ENCODE data around the gene CPD. TPM values are rescaled to one million over a fixed set of nuclear protein-coding genes. Genes with fewer than 3 reads are reported as not detected.

Gene CPD
- total and polyA plus RNA-seq, 4 donors: 19.1 to 139 (median 58.8) TPM

- Histone ChIP-seq H3K9ac (ENCODE audit: low read depth in 1 of 2, low read length in 2 of 2) (no peak overlapping the region), H3K4me3 (ENCODE audit: low read depth in 1 of 3, low read length in 3 of 3) (peak overlapping the region in 1 of 3 donors; percentile 98), H3K4me1 (ENCODE audit: control insufficient read depth in 4 of 4, insufficient read depth in 4 of 4, low read length in 3 of 4) (peaks cover 3 to 30% (median 14%) of the 10 kb centered on the region in 4 donors), H3K36me3 (ENCODE audit: control insufficient read depth in 4 of 4, insufficient read depth in 3 of 4, low read depth in 1 of 4, low read length in 3 of 4) (peaks cover 0 to 7% (median 4%) of the 10 kb centered on the region in 4 donors), H3K9me3 (ENCODE audit: control insufficient read depth in 4 of 4, low read length in 3 of 4) (no peaks in the 10 kb centered on the region), H3K27me3 (ENCODE audit: control insufficient read depth in 4 of 4, insufficient read depth in 4 of 4, low read length in 3 of 4) (no peaks in the 10 kb centered on the region), H3K27ac (ENCODE audit: low read depth in 1 of 2, low read length in 2 of 2) (no peak overlapping the region)
- 90% methylated on average over 2 of the region's 2 CpGs for WGBS
- DNase-seq (ENCODE audit: low spot score): no peak
- TF ChIP-seq TAF1 (conservative IDR thresholded peaks at IDR 0.05) (no peak), RAD21 (IDR thresholded peaks at IDR 0.05) (no peak), RXRA (IDR thresholded peaks at IDR 0.05) (no peak)
These were observed 2.6 kb downstream of the CPD start for GRCh38 chr17:30381340-30381659.

GRCh38 chr17:30382345-30382744 is 3.6 kb downstream of the CPD start:
- Histone ChIP-seq H3K36me3 (ENCODE audit: control insufficient read depth in 4 of 4, insufficient read depth in 3 of 4, low read depth in 1 of 4, low read length in 3 of 4) (peaks cover 0 to 8% (median 4%) of the 10 kb centered on the region in 4 donors), H3K9ac (ENCODE audit: low read depth in 1 of 2, low read length in 2 of 2) (no peak overlapping the region), H3K9me3 (ENCODE audit: control insufficient read depth in 4 of 4, low read length in 3 of 4) (no peaks in the 10 kb centered on the region), H3K4me3 (ENCODE audit: low read depth in 1 of 3, low read length in 3 of 3) (no peak overlapping the region), H3K27me3 (ENCODE audit: control insufficient read depth in 4 of 4, insufficient read depth in 4 of 4, low read length in 3 of 4) (no peaks in the 10 kb centered on the region), H3K4me1 (ENCODE audit: control insufficient read depth in 4 of 4, insufficient read depth in 4 of 4, low read length in 3 of 4) (peaks cover 3 to 30% (median 14%) of the 10 kb centered on the region in 4 donors), H3K27ac (ENCODE audit: low read depth in 1 of 2, low read length in 2 of 2) (no peak overlapping the region)
- 92% methylated on average over 1 of the region's 1 CpG for WGBS
- TF ChIP-seq JUND (IDR thresholded peaks at IDR 0.05) (no peak), REST (IDR thresholded peaks at IDR 0.05) (no peak), ATF3 (IDR thresholded peaks at IDR 0.05) (no peak), HNF4G (IDR thresholded peaks at IDR 0.05) (no peak), MAX (IDR thresholded peaks at IDR 0.05) (no peak), TAF1 (conservative IDR thresholded peaks at IDR 0.05) (no peak), FOXA1 (IDR thresholded peaks at IDR 0.05) (no peak), SP1 (IDR thresholded peaks at IDR 0.05) (no peak), HNF4A (conservative IDR thresholded peaks at IDR 0.05) (no peak), CTCF (IDR thresholded peaks at IDR 0.05; ENCODE audit: low read depth, low read length, missing input control) (no peak), RXRA (IDR thresholded peaks at IDR 0.05) (no peak), EGR1 (IDR thresholded peaks at IDR 0.05; ENCODE audit: low read depth in 2 of 2) (no peak), GABPA (IDR thresholded peaks at IDR 0.05 in 1 of 2, conservative IDR thresholded peaks at IDR 0.05 in 1 of 2) (no peak)
- DNase-seq (ENCODE audit: low spot score): no peak
